ENCODE data around the gene ARMC6. TPM values are rescaled to one million over a fixed set of nuclear protein-coding genes. Genes with fewer than 3 reads are reported as not detected.
"Not testable (repeated sequence)": the region's sequence is repeated elsewhere in the genome, so short reads cannot be mapped to it uniquely, and the experiment has no call there.

The ARMC6 gene
- total RNA-seq, 8 experiments from 2014 or later: 23.0 to 44.6 (median 30.3) TPM

GRCh38 chr19:18996796-18997394 is 36.5 kb upstream of the ARMC6 start:
- peak in 4 of 8 experiments; percentile 11 to 24 (median 22) for ATAC-seq (replicated peaks in 6 of 8)
- WGBS, 10 experiments: 75 to 100% (median 100%) methylated on average over 2 of the region's 6 CpGs; no CpG with 5 or more reads in 7 of the 10 experiments
- in situ Hi-C loops (cut with MboI; ENCODE audit: low pct_unique_long_range_greater_than_20kb in 2 of 9, low sequenced_read_pairs in 9 of 9, unreplicated experiment in 9 of 9): loop anchor here in 1 of 9 experiments (25.0 kb wide), 1 partner anchor 410 kb away; the partner anchor contains the start of gene REX1BD
- H3K4me3 ChIP-seq: no peak overlapping the region
- peaks cover 0 to 6% of the 10 kb centered on the region in 2 donors for H3K4me1 ChIP-seq (replicated peaks in 1 of 2)
- peak overlapping the region in 1 of 2 donors; percentile 36 for H3K27ac ChIP-seq

- WGBS, 10 experiments: 90 to 100% (median 98%) methylated on average over 1 to 6 of the region's 8 CpGs; no CpG with 5 or more reads in 2 of the 10 experiments
- H3K4me1 ChIP-seq (replicated peaks in 1 of 2): peaks cover 0 to 6% of the 10 kb centered on the region in 2 donors
- H3K4me3 ChIP-seq: no peak overlapping the region
- no peak overlapping the region for H3K27ac ChIP-seq
- in situ Hi-C loops (cut with MboI; ENCODE audit: low pct_unique_long_range_greater_than_20kb in 2 of 9, low sequenced_read_pairs in 9 of 9, unreplicated experiment in 9 of 9): loop anchor here in 1 of 9 experiments (25.0 kb wide), 1 partner anchor 411 kb away; the partner anchor contains the start of gene REX1BD
- ATAC-seq (replicated peaks in 6 of 8): no peak
These were observed 35.1 kb upstream of the ARMC6 start for GRCh38 chr19:18998276-18998675.

- WGBS, 10 experiments: 77 to 100% methylated on average over 1 to 3 of the region's 14 CpGs; no CpG with 5 or more reads in 8 of the 10 experiments
- in situ Hi-C loops (cut with MboI; ENCODE audit: low pct_unique_long_range_greater_than_20kb in 2 of 9, low sequenced_read_pairs in 9 of 9, unreplicated experiment in 9 of 9): loop anchor here in 1 of 9 experiments (25.0 kb wide), 1 partner anchor 412 kb away; the partner anchor contains the start of gene REX1BD
- Histone ChIP-seq H3K4me3 (no peak overlapping the region), H3K27ac (no peak overlapping the region), H3K4me1 (replicated peaks in 1 of 2) (peaks cover 0 to 6% of the 10 kb centered on the region in 2 donors)
- ATAC-seq (replicated peaks in 6 of 8): peak in 2 of 8 experiments; percentile 6 to 7
These were observed 34.2 kb upstream of the ARMC6 start for GRCh38 chr19:18999016-18999758.

GRCh38 chr19:18999896-19000620 is 33.3 kb upstream of the ARMC6 start:
- peak in 1 of 8 experiments; percentile 5 for ATAC-seq (replicated peaks in 6 of 8)
- peaks cover 0 to 6% of the 10 kb centered on the region in 2 donors for H3K4me1 ChIP-seq (replicated peaks in 1 of 2)
- in situ Hi-C loops (cut with MboI; ENCODE audit: low pct_unique_long_range_greater_than_20kb in 2 of 9, low sequenced_read_pairs in 9 of 9, unreplicated experiment in 9 of 9): loop anchor here in 1 of 9 experiments (25.0 kb wide), 1 partner anchor 413 kb away; the partner anchor contains the start of gene REX1BD
- H3K4me3 ChIP-seq: no peak overlapping the region
- H3K27ac ChIP-seq: no peak overlapping the region
- 57 to 100% (median 90%) methylated on average over 1 to 8 of the region's 11 CpGs; no CpG with 5 or more reads in 1 of the 10 experiments for WGBS, 10 experiments

GRCh38 chr19:19004144-19004543 is 29.3 kb upstream of the ARMC6 start:
- Histone ChIP-seq H3K27ac (no peak overlapping the region), H3K4me1 (replicated peaks in 1 of 2) (no peaks in the 10 kb centered on the region), H3K4me3 (no peak overlapping the region)
- 60 to 100% (median 100%) methylated on average over 1 to 5 of the region's 18 CpGs; no CpG with 5 or more reads in 3 of the 10 experiments for WGBS, 10 experiments
- in situ Hi-C loops (cut with MboI; ENCODE audit: low pct_unique_long_range_greater_than_20kb in 2 of 9, low sequenced_read_pairs in 9 of 9, unreplicated experiment in 9 of 9): no loop called here
- no peak for ATAC-seq (replicated peaks in 6 of 8)

- in situ Hi-C loops (cut with MboI; ENCODE audit: low pct_unique_long_range_greater_than_20kb in 2 of 9, low sequenced_read_pairs in 9 of 9, unreplicated experiment in 9 of 9): no loop called here
- no peaks in the 10 kb centered on the region for H3K4me1 ChIP-seq (replicated peaks in 1 of 2)
- 0 to 100% (median 90%) methylated on average over 1 to 3 of the region's 3 CpGs; no CpG with 5 or more reads in 1 of the 10 experiments for WGBS, 10 experiments
- no peak for ATAC-seq (replicated peaks in 6 of 8)
- H3K27ac ChIP-seq: no peak overlapping the region
- H3K4me3 ChIP-seq: no peak overlapping the region
These were observed 27.2 kb upstream of the ARMC6 start for GRCh38 chr19:19006213-19006612.

GRCh38 chr19:19009951-19010350 is 23.5 kb upstream of the ARMC6 start:
- 40 to 100% (median 99%) methylated on average over 1 to 17 of the region's 18 CpGs; no CpG with 5 or more reads in 2 of the 10 experiments for WGBS, 10 experiments

GRCh38 chr19:19010551-19010950 is 22.9 kb upstream of the ARMC6 start:
- Histone ChIP-seq H3K27ac (no peak overlapping the region), H3K4me3 (no peak overlapping the region), H3K4me1 (replicated peaks in 1 of 2) (no peaks in the 10 kb centered on the region)
- in situ Hi-C loops (cut with MboI; ENCODE audit: low pct_unique_long_range_greater_than_20kb in 2 of 9, low sequenced_read_pairs in 9 of 9, unreplicated experiment in 9 of 9): no loop called here
- ATAC-seq (replicated peaks in 6 of 8): no peak
- 92 to 100% (median 100%) methylated on average over 1 to 5 of the region's 5 CpGs; no CpG with 5 or more reads in 4 of the 10 experiments for WGBS, 10 experiments

More at GRCh38 chr19:19009951-19010350, 23.5 kb upstream of the ARMC6 start:
- ATAC-seq (replicated peaks in 6 of 8): no peak
- H3K4me3 ChIP-seq: no peak overlapping the region
- no peaks in the 10 kb centered on the region for H3K4me1 ChIP-seq (replicated peaks in 1 of 2)
- H3K27ac ChIP-seq: no peak overlapping the region
- in situ Hi-C loops (cut with MboI; ENCODE audit: low pct_unique_long_range_greater_than_20kb in 2 of 9, low sequenced_read_pairs in 9 of 9, unreplicated experiment in 9 of 9): no loop called here

GRCh38 chr19:19021115-19021514 is 12.3 kb upstream of the ARMC6 start:
- H3K4me1 ChIP-seq (replicated peaks in 1 of 2): peaks cover 0 to 2% of the 10 kb centered on the region in 2 donors
- H3K27ac ChIP-seq: no peak overlapping the region
- in situ Hi-C loops (cut with MboI; ENCODE audit: low pct_unique_long_range_greater_than_20kb in 2 of 9, low sequenced_read_pairs in 9 of 9, unreplicated experiment in 9 of 9): no loop called here
- H3K4me3 ChIP-seq: no peak overlapping the region
- WGBS, 10 experiments: 13 to 100% (median 80%) methylated on average over 1 to 3 of the region's 3 CpGs
- peak in 2 of 8 experiments; percentile 43 to 50 for ATAC-seq (replicated peaks in 6 of 8)

GRCh38 chr19:19022380-19022961 is 10.9 kb upstream of the ARMC6 start:
- no peak overlapping the region for H3K27ac ChIP-seq
- 50 to 100% (median 93%) methylated on average over 1 to 4 of the region's 4 CpGs; no CpG with 5 or more reads in 1 of the 10 experiments for WGBS, 10 experiments
- no peak for ATAC-seq (replicated peaks in 6 of 8)
- no peak overlapping the region for H3K4me3 ChIP-seq
- in situ Hi-C loops (cut with MboI; ENCODE audit: low pct_unique_long_range_greater_than_20kb in 2 of 9, low sequenced_read_pairs in 9 of 9, unreplicated experiment in 9 of 9): no loop called here
- H3K4me1 ChIP-seq (replicated peaks in 1 of 2): peaks cover 0 to 2% of the 10 kb centered on the region in 2 donors

GRCh38 chr19:19023376-19023775 is 10.0 kb upstream of the ARMC6 start:
- 80 to 100% (median 100%) methylated on average over 1 of the region's 1 CpG; no CpG with 5 or more reads in 6 of the 10 experiments for WGBS, 10 experiments
- ATAC-seq (replicated peaks in 6 of 8); in situ Hi-C loops (cut with MboI; ENCODE audit: low pct_unique_long_range_greater_than_20kb in 2 of 9, low sequenced_read_pairs in 9 of 9, unreplicated experiment in 9 of 9); H3K4me3 ChIP-seq; H3K27ac ChIP-seq; H3K4me1 ChIP-seq (replicated peaks in 1 of 2): not testable (repeated sequence)

- ATAC-seq (replicated peaks in 6 of 8): no peak
- Histone ChIP-seq H3K4me1 (replicated peaks in 1 of 2) (peaks cover 0 to 2% of the 10 kb centered on the region in 2 donors), H3K27ac (no peak overlapping the region), H3K4me3 (no peak overlapping the region)
- in situ Hi-C loops (cut with MboI; ENCODE audit: low pct_unique_long_range_greater_than_20kb in 2 of 9, low sequenced_read_pairs in 9 of 9, unreplicated experiment in 9 of 9): no loop called here
- WGBS, 10 experiments: 83 to 100% (median 94%) methylated on average over 1 to 9 of the region's 11 CpGs; no CpG with 5 or more reads in 2 of the 10 experiments
These were observed 7.5 kb upstream of the ARMC6 start for GRCh38 chr19:19025861-19026260.

Data from motor neuron (in vitro differentiated cells).